NOMO-1 treated with dmso at 0.1 percent for 144 hours (cell line): ENCODE measurements around the gene SLC10A6.
"Not testable (repeated sequence)": the region's sequence is repeated elsewhere in the genome, so short reads cannot be mapped to it uniquely, and the experiment has no call there.

Experiments used
- DNase-seq: peaks from one replicate; lab custom pipeline; 2025; ENCODE audit not compliant: unreplicated experiment; lab: John Stamatoyannopoulos, UW

SLC10A6 gene

GRCh38 chr4:86848732-86849619 lies at the start of gene SLC10A6:
Gene SLC10A6, minus strand, starts transcription at chr4:86849384. Its CDS starts 269 bp downstream, at chr4:86849115.
- DNase-seq: no peak

DNA sequence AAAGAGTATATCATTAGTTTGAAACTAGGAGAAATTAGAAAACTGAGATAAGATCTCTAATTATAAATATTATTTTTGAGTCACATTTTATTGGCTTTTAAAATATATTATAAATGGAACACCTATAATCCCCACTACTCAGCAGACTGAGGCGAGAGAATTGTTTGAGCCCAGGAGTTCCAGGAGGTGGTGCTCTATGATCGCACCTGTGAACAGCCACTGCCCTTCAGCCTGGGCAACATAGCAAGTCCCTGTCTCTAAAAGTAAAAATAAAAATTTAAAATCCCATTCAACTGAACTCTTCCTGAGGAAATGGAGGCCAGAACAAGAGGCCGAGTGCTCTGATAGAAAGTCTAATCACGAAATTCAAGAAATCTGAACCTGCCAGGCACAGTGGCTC lies 49.4 kb upstream of the SLC10A6 start:
- no peak for DNase-seq

DNA sequence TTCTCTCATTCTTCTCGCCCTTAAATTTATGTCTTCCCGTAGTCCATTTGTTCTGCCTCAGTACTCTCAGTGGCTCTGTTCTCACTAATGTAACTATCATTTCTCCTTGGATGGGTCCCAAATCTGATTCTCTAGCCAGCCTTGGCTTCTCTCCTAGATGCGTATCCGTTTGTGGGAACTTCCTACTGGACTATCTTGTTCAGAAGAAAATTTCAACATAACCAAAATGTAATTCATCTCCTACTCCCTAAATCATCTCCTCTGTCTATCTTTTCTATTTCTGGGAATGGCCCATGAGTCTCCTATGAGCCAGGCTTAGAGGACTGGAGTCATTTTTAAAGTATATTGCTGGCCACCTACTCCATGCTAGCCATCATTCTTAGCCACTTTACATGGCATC lies 47.4 kb upstream of the SLC10A6 start:
- DNase-seq: no peak

DNA sequence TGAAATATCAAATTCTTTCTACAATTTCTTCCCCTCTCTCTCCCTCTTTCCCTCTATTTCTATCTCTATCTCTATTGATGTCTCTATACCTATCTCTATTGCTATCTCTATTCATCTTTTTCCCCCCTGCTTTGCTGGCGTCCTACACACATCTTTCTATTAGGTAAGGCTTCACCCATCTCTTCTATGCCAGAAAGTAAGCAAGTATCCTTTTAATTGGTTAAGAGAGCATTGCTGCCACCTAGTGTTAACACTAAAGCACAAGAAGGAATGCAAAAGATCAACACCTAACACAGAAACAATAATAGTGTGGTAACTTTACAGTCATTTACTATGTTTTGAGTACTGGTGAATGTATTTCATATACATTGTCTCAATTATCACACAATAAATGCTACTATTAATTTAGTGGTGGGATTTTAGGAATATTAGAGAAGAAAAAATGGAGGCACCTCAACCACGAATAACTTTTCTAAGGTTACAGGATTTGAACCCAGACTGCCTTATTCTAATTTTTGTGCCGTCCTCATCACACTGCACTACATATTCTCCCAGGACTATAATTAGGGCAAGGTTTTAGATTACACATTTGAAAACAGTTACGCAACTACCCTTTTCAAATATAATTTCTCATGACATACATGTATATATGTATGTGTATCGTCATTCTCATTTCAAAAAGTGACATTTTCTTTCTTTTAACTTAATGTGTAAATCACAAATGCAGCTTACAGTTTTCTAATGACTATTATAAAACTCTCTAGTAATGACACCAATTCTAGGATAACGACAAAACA lies 46.7 kb upstream of the SLC10A6 start:
- DNase-seq: peak; percentile 15

DNA sequence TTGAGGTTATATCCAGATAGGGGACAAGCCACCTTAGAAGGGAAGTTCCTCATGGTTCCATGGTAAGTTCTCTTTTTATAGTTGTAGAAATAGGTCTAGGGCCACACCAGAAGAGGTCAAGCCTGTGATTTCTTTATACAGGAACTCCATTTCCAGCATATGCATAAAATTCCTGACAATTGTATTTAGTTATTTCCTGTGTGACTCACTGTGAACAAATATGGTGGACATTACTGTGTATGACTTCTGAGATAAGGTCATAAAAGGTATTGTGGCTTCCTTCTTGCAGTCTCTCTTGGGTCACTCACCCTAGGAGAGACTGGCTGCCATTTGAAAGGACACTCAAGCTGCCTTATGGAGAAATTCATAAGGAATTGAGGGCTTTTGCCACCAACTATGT lies 45.3 kb upstream of the SLC10A6 start:
- no peak for DNase-seq

DNA sequence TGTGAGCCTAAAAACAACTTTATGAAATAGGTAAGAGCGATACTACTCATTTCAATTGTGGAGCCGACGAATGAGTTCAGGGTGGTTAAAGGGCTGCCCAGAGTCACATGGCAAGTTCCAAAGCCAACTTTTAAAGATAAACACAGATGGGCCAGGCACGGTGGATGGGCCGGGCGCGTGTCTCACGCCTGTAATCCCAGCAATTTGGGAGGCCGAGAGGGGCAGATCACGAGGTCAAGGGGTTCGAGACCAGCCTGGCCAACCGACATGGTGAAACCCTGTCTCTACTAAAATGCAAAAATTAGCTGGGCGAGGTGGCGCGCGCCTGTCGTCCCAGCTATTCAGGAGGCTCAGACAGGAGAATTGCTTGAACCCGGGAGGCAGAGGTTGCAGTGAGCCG lies 44.0 kb upstream of the SLC10A6 start:
- no peak for DNase-seq

- no peak for DNase-seq
Measured at GRCh38 chr4:86892636-86892960, 43.4 kb upstream of the SLC10A6 start.

- peak; percentile 30 for DNase-seq
Measured at GRCh38 chr4:86891762-86892635, 42.8 kb upstream of the SLC10A6 start, which contains the start of gene C4orf36. Gene C4orf36, minus strand, starts transcription at chr4:86892422. Its CDS starts 902 bp downstream, at chr4:86891520.

DNA sequence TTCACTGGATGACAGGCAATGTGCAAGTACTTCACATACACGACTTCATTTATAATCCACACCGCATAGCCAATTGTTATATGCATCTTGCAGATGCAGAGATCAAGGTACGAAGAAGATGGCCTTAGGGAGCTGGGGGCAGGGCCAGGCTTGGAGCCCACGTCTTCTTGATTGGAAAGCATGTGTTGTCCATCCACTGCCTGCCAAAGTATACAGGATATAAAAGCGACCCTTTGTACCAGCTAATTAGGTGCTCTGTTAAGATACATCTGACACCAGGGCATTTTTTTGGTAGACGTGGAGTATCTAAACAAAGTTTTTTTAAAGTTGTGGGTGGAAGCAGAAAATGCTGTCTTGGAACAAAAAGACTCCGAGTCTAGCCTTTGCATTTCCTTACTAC lies 41.6 kb upstream of the SLC10A6 start:
- DNase-seq: no peak

DNA sequence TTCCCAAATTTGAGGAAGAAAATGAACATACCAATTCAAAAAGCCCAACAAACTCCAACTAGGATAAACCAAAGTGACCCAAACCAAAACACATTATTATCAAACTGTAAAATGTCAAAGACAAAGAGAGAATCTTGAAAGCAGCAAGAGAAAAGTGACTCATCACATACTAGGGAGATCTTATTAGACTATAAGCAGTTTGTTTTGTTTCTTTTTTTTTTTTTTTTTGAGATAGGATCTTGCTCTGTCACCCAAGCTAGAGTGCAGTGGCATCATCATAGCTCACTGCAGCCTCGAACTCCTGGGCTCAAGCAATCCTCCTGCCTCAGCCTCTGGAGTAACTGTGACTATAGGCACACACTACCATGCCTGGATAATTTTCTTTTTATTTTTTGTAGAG lies 30.5 kb upstream of the SLC10A6 start:
- DNase-seq: no peak

DNA sequence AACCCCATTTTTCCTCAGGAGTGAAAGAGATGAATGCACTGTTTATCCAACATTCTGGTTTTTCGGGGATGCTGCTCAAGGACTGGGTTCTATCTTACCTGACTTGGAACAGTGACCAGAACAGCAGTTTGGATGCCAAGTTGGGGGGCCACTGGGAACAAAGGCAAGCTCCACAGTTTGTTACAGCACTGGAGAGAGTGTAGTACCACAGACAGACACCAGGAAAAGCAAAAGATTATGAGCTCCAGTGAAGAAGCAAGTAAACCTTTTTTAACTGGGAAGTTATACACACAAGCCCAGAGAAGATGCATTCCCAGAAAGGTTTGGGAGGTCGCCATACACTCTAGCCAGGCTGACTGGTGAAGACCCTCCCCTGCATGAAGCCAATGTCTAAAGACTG lies 29.5 kb upstream of the SLC10A6 start:
- no peak for DNase-seq

DNA sequence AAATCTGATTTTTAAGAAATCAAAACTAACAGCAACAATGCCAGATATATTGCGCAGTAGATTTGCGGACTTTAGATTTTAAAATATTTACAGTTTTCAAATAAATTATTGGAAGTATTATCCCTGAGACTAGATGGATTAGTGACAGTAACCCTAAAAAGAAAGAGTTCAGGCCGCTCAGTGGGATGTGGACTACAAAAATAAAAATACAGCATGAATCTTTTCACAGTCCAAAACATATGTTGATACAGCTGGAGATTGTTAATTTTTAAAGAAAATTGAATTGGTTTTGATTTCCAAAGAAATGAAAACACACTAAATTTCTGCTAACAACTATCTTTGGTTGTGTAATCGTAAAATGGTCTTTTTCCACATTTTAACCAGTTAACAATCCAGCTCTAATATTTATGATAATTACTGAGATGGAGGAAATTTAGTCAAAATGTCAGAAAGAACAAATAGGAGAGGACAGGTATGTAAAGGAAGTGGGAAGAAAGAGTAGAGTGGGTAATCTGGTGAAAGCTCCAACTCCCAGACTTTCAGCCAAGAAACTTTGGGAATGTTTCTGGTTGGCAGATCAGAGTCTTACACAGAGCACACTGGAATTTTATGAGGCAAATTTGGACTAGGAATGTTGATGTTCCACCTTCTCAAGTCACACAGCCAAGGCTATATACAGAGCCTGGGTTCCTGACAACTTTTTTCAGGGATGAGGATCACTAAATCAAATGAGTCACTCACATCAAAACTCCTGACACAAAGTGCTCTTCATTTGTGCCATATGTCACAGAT lies 27.9 kb upstream of the SLC10A6 start:
- no peak for DNase-seq

- DNase-seq: not testable (repeated sequence)
Measured at GRCh38 chr4:86875436-86875835, 26.3 kb upstream of the SLC10A6 start.

- DNase-seq: no peak
Measured at GRCh38 chr4:86872135-86872534, 23.0 kb upstream of the SLC10A6 start.

- no peak for DNase-seq
Measured at GRCh38 chr4:86870442-86871069, 21.4 kb upstream of the SLC10A6 start.

DNA sequence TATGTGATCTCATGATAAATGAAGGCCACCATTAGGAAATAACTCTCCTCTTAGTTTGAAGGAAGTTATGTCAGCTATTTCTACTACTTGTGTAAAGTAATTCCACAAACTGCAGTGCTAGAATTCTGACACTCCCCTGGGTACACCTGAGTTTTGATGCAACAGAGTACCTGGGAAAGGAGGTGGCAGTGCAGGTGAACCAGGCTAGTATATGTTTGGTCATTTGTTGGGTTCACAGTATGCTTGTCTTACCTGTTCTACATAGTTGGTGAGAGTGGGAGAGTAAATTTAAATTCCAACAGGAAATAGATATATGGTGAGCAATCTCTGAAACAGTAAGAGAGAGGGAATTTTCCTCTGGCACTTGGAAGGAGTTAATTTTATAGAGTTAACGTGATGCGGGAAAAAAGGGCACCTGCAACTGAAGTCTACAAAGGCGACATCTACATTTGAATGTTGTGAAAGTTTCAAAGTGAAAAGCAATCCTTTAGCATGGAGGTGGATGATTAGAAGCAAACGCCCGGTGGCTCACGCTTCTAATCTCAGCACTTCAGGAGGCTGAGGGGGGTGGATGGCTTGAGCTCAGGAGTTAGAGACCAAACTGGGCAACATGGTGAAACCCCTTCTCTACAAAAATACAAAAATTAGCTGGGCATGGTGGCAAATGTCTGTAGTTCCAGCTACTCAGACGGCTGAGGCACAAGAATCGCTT lies 8.3 kb upstream of the SLC10A6 start:
- DNase-seq: no peak

DNA sequence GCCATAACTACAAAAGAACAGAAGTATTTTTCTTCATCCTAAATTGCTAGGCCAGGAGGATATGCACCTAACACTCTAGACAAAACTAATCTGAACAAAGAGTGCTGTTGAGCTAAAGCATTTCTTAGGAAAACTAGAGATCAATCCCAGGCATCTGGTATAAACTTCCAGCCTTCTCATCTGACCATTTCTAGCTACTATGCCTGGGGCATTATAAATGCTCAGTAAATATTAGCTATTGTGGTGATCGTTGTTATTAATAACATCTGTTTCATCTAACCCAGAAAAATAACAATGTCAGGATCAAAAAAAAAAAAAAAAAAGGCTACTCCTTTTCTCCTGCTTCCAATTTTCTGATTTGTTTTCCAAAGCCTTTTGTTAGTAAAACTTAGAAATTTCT lies 7.7 kb upstream of the SLC10A6 start:
- DNase-seq: no peak

GRCh38 chr4:86855572-86855971 lies 6.4 kb upstream of the SLC10A6 start:
- DNase-seq: no peak

DNA sequence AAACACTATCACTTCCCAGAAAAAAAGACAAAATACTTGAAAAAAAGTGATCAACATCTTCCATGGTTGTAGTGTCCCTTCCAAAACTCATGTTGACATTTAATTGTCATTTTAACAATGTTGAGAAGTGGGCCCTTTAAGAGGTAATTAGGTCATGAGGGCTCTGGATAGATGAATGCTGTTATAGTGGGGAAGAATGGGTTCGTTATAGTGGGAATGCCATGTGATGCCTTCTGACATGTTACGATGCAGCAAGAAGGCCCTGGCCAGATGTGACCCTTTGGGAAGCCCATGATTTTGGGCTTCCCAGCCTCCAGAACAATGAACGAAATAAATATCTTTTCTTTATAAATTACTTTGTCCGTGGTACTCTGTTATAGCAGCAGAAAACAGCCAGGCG lies 4.0 kb upstream of the SLC10A6 start:
- DNase-seq: no peak
